ENCODE data around the gene AAMP.
A peak's percentile ranks its signal among the peaks of the same experiment; 100 is the strongest.

AAMP gene

GRCh38 chr2:218257390-218257981, 12.5 kb downstream of the AAMP start:
- peak; percentile 61 for DNase-seq

GRCh38 chr2:218256612-218257350, 13.2 kb downstream of the AAMP start:
- DNase-seq = no peak

- no peak for DNase-seq
Observed at GRCh38 chr2:218255446-218255845, 14.5 kb downstream of the AAMP start.

GRCh38 chr2:218253232-218253625, 16.7 kb downstream of the AAMP start:
- DNase-seq = no peak

GRCh38 chr2:218252509-218253231, 17.3 kb downstream of the AAMP start:
- no peak for DNase-seq

GRCh38 chr2:218249691-218250090, 20.2 kb downstream of the AAMP start:
- DNase-seq = no peak

GRCh38 chr2:218245214-218245613, 24.7 kb downstream of the AAMP start:
- no peak for DNase-seq

- DNase-seq = no peak
Observed at GRCh38 chr2:218244665-218245064, 25.3 kb downstream of the AAMP start.

GRCh38 chr2:218244204-218244603, 25.7 kb downstream of the AAMP start:
- DNase-seq = no peak

- DNase-seq = no peak
Observed at GRCh38 chr2:218238887-218239286, 31.1 kb downstream of the AAMP start.

GRCh38 chr2:218236829-218237228, 33.1 kb downstream of the AAMP start:
- DNase-seq = no peak

- no peak for DNase-seq
Observed at GRCh38 chr2:218235017-218235416, 34.9 kb downstream of the AAMP start.

- no peak for DNase-seq
Observed at GRCh38 chr2:218234521-218234920, 35.4 kb downstream of the AAMP start.

GRCh38 chr2:218233543-218233942, 36.4 kb downstream of the AAMP start:
- no peak for DNase-seq

- peak; percentile 25 for DNase-seq
Observed at GRCh38 chr2:218230882-218231281, 39.1 kb downstream of the AAMP start.

GRCh38 chr2:218229851-218230250, 40.1 kb downstream of the AAMP start:
- no peak for DNase-seq

GRCh38 chr2:218229239-218229638, 40.7 kb downstream of the AAMP start:
- peak; percentile 70 for DNase-seq

GRCh38 chr2:218228366-218229090, 41.4 kb downstream of the AAMP start:
- DNase-seq = no peak

- DNase-seq = no peak
Observed at GRCh38 chr2:218226903-218227302, 43.0 kb downstream of the AAMP start.

GRCh38 chr2:218224186-218224585, 45.8 kb downstream of the AAMP start:
- no peak for DNase-seq

GRCh38 chr2:218223046-218223445, 46.9 kb downstream of the AAMP start:
- no peak for DNase-seq

GRCh38 chr2:218221000-218221399, 48.9 kb downstream of the AAMP start:
- DNase-seq = no peak

GRCh38 chr2:218219934-218220333, 50.0 kb downstream of the AAMP start:
- DNase-seq = no peak

All from OCI-M1 (cell line).